ENCODE measurements around the gene CDH8.

GRCh38 chr16:62050793-62051192, 14.6 kb upstream of the CDH8 start:
- TF ChIP-seq CTCF (IDR thresholded peaks at IDR 0.05; ENCODE audit: borderline replicate concordance, extremely low read depth, low read length, poor library complexity, severe bottlenecking) (no peak), EZH2 (IDR thresholded peaks at IDR 0.05; ENCODE audit: borderline replicate concordance, low read depth, low read length, severe bottlenecking) (no peak)

Measured in DND-41 (cell line).